Brain pericyte (primary cell): ENCODE data around the gene SPTSSA.

ENCODE experiments used
- DNase-seq: peaks from one replicate; pipeline ENCODE4 v3.0.0-alpha.2; 2012; ENCODE audit warnings: low read depth, low spot score

The SPTSSA gene

GRCh38 chr14:34472706-34473279, 10.8 kb upstream of the SPTSSA start:
- no peak for DNase-seq

GRCh38 chr14:34470319-34470718, 8.3 kb upstream of the SPTSSA start:
- DNase-seq = no peak

- no peak for DNase-seq
Measured at GRCh38 chr14:34466691-34467090, 4.7 kb upstream of the SPTSSA start.

GRCh38 chr14:34465069-34465859, 3.2 kb upstream of the SPTSSA start:
- DNase-seq = no peak

- no peak for DNase-seq
Measured at GRCh38 chr14:34463598-34463961, 1.5 kb upstream of the SPTSSA start.

GRCh38 chr14:34461334-34462131, 507 bp downstream of the SPTSSA start:
- DNase-seq = no peak

- DNase-seq = no peak
Measured at GRCh38 chr14:34460841-34461240, 1.2 kb downstream of the SPTSSA start.

- DNase-seq = no peak
Measured at GRCh38 chr14:34460295-34460694, 1.7 kb downstream of the SPTSSA start.

- no peak for DNase-seq
Measured at GRCh38 chr14:34457186-34457585, 4.9 kb downstream of the SPTSSA start.

- no peak for DNase-seq
Measured at GRCh38 chr14:34453226-34453625, 8.8 kb downstream of the SPTSSA start.

GRCh38 chr14:34452258-34452822, 9.7 kb downstream of the SPTSSA start:
- DNase-seq = no peak

- DNase-seq = no peak
Measured at GRCh38 chr14:34450958-34451357, 11.1 kb downstream of the SPTSSA start.

GRCh38 chr14:34450542-34450915, 11.5 kb downstream of the SPTSSA start:
- DNase-seq = no peak

GRCh38 chr14:34449819-34450541, 12.1 kb downstream of the SPTSSA start:
- DNase-seq = no peak

- DNase-seq = no peak
Measured at GRCh38 chr14:34439090-34439489, 22.9 kb downstream of the SPTSSA start.

- no peak for DNase-seq
Measured at GRCh38 chr14:34438438-34438837, 23.6 kb downstream of the SPTSSA start.

- no peak for DNase-seq
Measured at GRCh38 chr14:34437729-34438080, 24.3 kb downstream of the SPTSSA start.

GRCh38 chr14:34436960-34437728, 24.9 kb downstream of the SPTSSA start:
- DNase-seq = no peak

GRCh38 chr14:34436118-34436905, 25.7 kb downstream of the SPTSSA start:
- no peak for DNase-seq

GRCh38 chr14:34433957-34434356, 28.1 kb downstream of the SPTSSA start:
- DNase-seq = no peak
